Measurements from ENCODE around the gene FAM107A.

DNA sequence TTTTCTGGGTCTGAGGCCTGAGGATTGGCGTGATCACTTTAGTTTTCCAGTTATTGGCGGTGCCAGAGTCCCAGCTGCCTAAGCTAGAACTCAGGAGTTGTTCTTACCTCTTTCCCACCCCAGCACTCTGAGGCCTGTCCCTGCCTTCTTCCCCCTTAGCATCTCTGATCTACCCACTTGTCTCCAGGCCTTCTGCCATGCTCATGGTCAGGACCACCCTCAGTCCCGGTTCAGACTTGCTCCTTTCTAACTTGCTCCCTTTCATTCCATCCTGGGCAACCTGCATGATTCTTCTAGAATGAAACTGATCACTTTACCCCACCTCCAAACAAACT lies 55.9 kb downstream of the FAM107A start:
- TF ChIP-seq, protein P1, sequence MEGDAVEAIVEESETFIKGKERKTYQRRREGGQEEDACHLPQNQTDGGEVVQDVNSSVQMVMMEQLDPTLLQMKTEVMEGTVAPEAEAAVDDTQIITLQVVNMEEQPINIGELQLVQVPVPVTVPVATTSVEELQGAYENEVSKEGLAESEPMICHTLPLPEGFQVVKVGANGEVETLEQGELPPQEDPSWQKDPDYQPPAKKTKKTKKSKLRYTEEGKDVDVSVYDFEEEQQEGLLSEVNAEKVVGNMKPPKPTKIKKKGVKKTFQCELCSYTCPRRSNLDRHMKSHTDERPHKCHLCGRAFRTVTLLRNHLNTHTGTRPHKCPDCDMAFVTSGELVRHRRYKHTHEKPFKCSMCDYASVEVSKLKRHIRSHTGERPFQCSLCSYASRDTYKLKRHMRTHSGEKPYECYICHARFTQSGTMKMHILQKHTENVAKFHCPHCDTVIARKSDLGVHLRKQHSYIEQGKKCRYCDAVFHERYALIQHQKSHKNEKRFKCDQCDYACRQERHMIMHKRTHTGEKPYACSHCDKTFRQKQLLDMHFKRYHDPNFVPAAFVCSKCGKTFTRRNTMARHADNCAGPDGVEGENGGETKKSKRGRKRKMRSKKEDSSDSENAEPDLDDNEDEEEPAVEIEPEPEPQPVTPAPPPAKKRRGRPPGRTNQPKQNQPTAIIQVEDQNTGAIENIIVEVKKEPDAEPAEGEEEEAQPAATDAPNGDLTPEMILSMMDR (IDR thresholded peaks at IDR 0.05), result no peak
- TF ChIP-seq POLR2AphosphoS5 (IDR thresholded peaks at IDR 0.05), result no peak
- no peak for TF ChIP-seq POLR2A (IDR thresholded peaks at IDR 0.05; ENCODE audit: low read depth)
- TF ChIP-seq EP300 (IDR thresholded peaks at IDR 0.05), result no peak

All from esophagus muscularis mucosa (tissue), 4 donors.